Activated CD4-positive, alpha-beta T cell treated with anti-CD3 and anti-CD28 coated beads, Interleukin-2, amount 10 ng/mL, durations not matched to agents 24 days and 14 days (primary cell): ENCODE results near the gene PTOV1. TPM values are rescaled to one million over a fixed set of nuclear protein-coding genes. Genes with fewer than 3 reads are reported as not detected.

Source experiments
- DNase-seq: peaks from one replicate; pipeline ENCODE4 v3.0.0; 2022
- H3K27ac Mint-ChIP-seq: one replicate; pipeline ENCODE4 v1.8.0; 2022; ENCODE audit warnings: mild to moderate bottlenecking, mixed read lengths
- H3K27me3 Mint-ChIP-seq: one replicate; pipeline ENCODE4 v1.8.0; 2022; ENCODE audit warnings: mixed read lengths
- H3K36me3 Mint-ChIP-seq: one replicate; pipeline ENCODE4 v1.8.0; 2022; ENCODE audit warnings: low read depth, mild to moderate bottlenecking, mixed read lengths
- H3K4me1 Mint-ChIP-seq: one replicate; pipeline ENCODE4 v1.8.0; 2021; ENCODE audit warnings: mixed read lengths
- H3K4me3 Mint-ChIP-seq: one replicate; pipeline ENCODE4 v1.8.0; 2022; ENCODE audit warnings: mild to moderate bottlenecking, moderate library complexity, mixed read lengths
- H3K9me3 Mint-ChIP-seq: one replicate; pipeline ENCODE4 v1.8.0; 2021; ENCODE audit warnings: mixed read lengths
- intact Hi-C: fragments of 100-400 bp; cut with micrococcal nuclease; formaldehyde crosslinking; loops from one replicate; pipeline ENCODE4 v1.15.1; 2023
- total RNA-seq: library from RNA; stranded (reverse); gene quantifications from 2 replicates; pipeline ENCODE4 v1.2.3, GENCODE V29; 2022

PTOV1 gene
- total RNA-seq, 1 donor from 2014 or later: 121 TPM

DNA sequence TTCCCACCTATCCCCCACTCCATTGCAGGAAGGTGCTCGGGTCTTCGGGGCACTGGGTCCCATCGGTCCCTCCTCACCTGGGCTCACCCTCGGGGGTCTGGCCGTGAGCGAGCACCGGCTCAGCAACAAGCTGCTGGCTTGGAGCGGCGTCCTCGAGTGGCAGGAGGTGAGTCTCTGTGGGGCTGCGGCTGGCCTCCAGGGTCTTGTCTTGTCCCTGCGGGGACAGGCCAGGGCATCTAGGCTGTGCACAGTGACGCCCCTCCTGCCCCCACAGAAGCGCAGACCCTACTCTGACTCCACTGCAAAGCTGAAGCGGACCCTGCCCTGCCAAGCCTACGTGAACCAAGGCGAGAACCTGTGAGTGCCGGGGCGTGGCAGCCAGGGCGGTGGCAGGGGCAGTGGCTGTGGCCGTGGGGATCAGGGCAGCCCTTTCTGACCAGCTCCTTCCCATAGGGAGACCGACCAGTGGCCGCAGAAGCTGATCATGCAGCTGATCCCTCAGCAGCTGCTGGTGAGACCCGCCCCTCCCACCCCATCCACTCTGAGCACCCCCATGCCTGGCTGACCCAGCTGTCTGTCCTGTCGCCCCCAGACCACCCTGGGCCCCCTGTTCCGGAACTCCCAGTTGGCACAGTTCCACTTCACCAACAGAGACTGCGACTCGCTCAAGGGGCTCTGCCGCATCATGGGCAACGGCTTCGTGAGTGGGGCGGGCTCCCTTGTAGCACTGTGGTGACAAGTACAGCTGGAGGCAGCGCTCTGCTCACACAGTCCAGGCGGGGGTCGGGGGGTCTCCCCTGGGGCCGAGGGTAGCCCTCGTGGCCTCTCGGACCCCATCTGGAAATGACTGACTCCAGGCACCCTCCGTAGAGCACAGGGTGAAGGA is 3.7 kb downstream of the PTOV1 start:
- no peak for DNase-seq
- peaks cover 23% of the 10 kb centered on the region for H3K36me3 Mint-ChIP-seq
- no peaks in the 10 kb centered on the region for H3K9me3 Mint-ChIP-seq

DNA sequence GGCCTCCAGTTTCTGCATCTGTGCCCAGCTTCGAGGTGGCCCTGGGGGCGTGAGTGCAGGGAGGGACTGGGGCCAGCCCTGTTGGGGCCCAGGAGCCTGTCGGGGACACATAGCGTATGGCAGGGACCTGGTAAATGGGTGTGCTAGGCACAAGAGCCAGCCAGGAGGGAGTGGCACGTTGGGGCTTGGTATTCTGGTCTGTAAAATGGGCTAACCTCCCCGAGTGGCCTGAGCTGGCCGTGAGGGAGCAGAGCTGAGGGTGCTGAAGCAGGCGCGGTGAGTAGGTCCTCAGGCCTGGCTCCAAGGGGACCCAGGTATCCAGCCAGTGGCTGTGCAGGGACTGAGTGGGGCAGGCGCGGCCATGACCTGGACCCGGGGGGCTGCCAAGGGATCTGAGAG is 4.3 kb downstream of the PTOV1 start:
- Mint-ChIP-seq H3K27me3 (no peaks in the 10 kb centered on the region), H3K36me3 (peaks cover 18% of the 10 kb centered on the region), H3K9me3 (no peaks in the 10 kb centered on the region), H3K27ac (no peak overlapping the region), H3K4me3 (no peak overlapping the region), H3K4me1 (peaks cover 15% of the 10 kb centered on the region)
- no peak for DNase-seq
- intact Hi-C loops: no loop called here

More for the DNA sequence above, 3.7 kb downstream of the PTOV1 start:
- Mint-ChIP-seq H3K27ac (no peak overlapping the region), H3K4me3 (no peak overlapping the region), H3K4me1 (peaks cover 21% of the 10 kb centered on the region), H3K27me3 (no peaks in the 10 kb centered on the region)
- intact Hi-C loops: loop anchor here (5.0 kb wide), 1 partner anchor 87 kb away; the partner anchor contains the start of gene AP2A1

DNA sequence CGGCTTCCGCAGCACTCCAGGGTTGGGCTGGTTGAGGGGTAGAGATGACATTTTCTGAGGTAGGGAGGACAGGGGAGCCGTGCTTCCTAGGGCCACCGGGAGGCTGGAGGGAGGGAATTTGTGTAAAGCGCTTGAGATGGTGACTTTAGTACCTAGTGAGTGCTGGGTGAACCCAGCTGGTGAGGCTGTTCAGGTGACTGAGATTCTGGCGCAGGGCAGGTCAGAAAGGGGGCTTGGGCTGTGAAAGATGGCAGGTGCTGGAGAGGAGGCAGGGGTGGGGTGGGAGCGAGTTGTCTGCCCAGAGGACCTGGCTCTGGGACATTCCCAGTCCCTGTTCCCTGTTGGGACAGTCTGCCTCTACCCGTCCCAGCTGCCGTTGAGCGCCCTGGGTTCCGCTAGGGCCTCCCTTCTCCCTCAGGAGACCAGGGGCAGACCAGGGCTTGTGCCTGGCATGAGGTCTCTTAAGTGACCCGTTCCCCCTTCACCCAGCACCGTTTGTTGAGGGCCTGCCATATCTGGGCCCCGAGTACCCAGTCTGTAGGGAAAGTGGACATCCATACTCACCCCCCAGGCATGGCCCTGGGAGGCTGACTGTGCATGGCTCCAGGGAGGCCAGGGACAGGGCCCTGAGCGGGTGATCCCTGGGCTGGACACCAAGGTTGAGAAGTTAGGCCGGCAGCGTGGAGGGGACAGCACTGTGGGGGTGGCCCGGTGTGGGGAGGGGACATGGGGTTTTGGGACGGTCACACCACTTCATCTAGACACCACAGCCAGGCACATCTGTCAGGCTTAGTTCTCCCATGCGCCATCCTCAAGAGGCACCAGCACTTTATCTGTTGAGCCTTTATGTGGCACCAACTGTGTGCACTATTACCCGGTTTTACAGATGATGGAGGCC is 5.0 kb downstream of the PTOV1 start:
- Mint-ChIP-seq H3K4me1 (peaks cover 15% of the 10 kb centered on the region), H3K4me3 (no peak overlapping the region), H3K27ac (peak overlapping the region; percentile 37), H3K27me3 (no peaks in the 10 kb centered on the region), H3K36me3 (peaks cover 20% of the 10 kb centered on the region), H3K9me3 (no peaks in the 10 kb centered on the region)
- intact Hi-C loops: no loop called here
- DNase-seq: no peak

DNA sequence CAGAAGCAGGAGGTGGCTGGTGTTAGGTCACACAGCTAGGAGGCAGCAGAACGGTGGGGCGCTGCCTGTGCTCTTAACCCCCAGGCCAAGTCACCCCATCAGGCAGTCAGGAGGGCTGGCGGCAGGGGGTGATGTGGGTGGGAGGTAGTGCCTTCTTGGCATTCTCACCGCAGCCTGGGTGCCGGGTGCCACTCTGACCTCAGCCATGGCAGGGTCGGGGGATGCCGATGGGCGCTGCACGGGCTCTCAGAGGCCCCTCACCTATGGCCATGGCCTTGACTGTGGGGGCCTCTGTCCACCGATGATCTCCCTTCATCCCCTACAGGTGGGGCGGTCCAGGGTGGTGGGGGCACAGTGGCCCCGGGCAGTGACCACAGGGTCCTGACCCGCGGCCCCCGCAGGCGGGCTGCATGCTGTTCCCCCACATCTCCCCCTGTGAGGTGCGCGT is 5.6 kb downstream of the PTOV1 start:
- DNase-seq: no peak

DNA sequence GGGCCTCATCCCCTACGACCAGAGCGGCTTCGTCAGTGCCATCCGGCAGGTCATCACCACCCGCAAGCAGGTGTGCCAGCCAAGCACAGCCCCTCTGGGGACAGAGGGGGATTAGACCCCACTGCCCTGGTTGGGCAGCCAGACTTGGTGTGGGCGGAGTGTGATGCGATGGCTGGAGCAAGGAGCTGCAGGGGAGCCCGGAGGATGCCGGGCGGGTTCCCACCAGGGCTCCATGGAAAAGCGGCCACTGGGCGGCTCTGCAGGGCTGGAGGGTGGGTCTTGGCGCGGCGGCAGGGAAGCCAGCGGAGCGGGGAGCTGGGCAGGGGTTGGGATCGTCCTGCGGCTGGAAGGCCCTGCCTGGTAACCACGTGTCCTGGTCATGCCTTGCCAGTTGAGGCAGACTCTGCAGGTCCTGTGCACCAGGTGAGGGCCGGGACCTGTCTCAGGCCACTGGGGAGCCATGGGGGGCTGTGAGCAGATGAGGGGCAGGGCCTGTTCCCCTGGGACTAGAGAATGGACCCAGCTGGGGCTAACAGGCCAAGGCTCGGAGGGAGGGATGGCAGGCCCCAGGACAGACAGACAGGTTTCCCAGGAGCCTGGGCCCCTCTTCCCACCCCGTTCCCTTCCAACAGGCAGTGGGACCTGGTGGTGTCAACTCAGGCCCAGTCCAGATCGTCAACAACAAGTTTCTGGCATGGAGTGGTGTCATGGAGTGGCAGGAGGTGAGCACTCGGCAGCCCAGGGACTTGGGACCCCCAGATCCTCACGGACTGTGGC is 6.3 kb downstream of the PTOV1 start:
- no peak for DNase-seq
- Mint-ChIP-seq H3K36me3 (peaks cover 24% of the 10 kb centered on the region), H3K9me3 (no peaks in the 10 kb centered on the region), H3K27me3 (no peaks in the 10 kb centered on the region), H3K4me3 (no peak overlapping the region), H3K4me1 (peaks cover 12% of the 10 kb centered on the region), H3K27ac (no peak overlapping the region)
- intact Hi-C loops: no loop called here

More for the DNA sequence above, 5.6 kb downstream of the PTOV1 start:
- Mint-ChIP-seq H3K4me3 (no peak overlapping the region), H3K27ac (no peak overlapping the region), H3K4me1 (peaks cover 15% of the 10 kb centered on the region), H3K27me3 (no peaks in the 10 kb centered on the region), H3K36me3 (peaks cover 24% of the 10 kb centered on the region), H3K9me3 (no peaks in the 10 kb centered on the region)
- intact Hi-C loops: no loop called here

DNA sequence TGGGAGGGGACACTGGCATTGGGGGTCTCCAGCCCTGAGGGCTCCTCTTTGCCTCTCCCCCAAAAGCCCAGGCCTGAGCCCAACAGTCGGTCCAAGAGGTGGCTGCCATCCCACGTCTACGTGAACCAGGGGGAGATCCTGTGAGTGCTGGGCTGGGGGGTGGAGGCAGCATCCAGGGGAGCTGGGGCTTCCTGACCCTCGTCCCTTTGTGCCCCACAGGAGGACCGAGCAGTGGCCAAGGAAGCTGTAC is 6.8 kb downstream of the PTOV1 start:
- Mint-ChIP-seq H3K36me3 (peaks cover 19% of the 10 kb centered on the region), H3K27me3 (no peaks in the 10 kb centered on the region), H3K9me3 (no peaks in the 10 kb centered on the region), H3K4me1 (peaks cover 7% of the 10 kb centered on the region), H3K27ac (no peak overlapping the region), H3K4me3 (no peak overlapping the region)
- DNase-seq: no peak
- intact Hi-C loops: no loop called here

DNA sequence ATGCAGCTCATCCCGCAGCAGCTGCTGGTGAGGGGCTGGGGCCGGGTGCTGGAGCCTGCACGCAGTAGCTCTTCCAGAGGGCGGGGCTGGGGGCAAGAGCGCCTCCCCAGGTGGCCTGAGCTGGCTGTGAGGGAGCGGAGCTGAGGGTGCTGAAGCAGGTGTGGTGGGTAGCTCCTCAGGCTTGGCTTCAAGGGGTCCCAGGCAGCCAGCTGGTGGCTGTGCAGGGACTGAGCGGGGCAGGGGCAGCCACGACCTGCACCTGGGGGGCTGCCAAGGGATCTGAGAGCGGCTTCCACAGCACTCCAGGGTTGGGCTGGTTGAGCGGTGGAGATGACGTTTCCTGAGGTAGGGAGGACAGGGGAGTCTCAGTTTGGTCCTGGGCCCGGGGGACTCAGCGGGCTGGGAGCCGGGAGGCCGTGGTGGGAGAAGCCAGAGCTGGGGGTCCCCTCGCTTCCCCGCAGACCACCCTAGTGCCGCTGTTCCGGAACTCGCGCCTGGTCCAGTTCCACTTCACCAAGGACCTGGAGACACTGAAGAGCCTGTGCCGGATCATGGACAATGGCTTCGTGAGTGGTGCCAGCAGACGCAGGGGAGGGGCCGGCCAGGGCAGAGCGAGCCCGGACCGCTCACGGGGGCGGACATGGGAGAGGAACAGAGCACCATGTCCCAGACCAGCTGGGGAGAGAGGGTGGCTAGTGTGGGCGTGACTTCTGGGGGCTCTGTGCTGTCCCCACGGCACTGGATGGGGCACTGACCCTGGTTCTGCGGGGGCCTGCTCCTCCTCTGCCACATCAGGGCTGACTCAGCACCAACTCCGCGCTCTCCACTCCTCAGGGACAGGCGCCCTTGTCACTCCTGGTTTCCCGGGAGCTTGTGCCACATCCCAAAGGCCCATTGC is 7.4 kb downstream of the PTOV1 start:
- Mint-ChIP-seq H3K4me1 (peaks cover 2% of the 10 kb centered on the region), H3K27me3 (no peaks in the 10 kb centered on the region), H3K27ac (no peak overlapping the region), H3K9me3 (no peaks in the 10 kb centered on the region), H3K4me3 (no peak overlapping the region), H3K36me3 (peaks cover 21% of the 10 kb centered on the region)
- intact Hi-C loops: no loop called here
- no peak for DNase-seq

DNA sequence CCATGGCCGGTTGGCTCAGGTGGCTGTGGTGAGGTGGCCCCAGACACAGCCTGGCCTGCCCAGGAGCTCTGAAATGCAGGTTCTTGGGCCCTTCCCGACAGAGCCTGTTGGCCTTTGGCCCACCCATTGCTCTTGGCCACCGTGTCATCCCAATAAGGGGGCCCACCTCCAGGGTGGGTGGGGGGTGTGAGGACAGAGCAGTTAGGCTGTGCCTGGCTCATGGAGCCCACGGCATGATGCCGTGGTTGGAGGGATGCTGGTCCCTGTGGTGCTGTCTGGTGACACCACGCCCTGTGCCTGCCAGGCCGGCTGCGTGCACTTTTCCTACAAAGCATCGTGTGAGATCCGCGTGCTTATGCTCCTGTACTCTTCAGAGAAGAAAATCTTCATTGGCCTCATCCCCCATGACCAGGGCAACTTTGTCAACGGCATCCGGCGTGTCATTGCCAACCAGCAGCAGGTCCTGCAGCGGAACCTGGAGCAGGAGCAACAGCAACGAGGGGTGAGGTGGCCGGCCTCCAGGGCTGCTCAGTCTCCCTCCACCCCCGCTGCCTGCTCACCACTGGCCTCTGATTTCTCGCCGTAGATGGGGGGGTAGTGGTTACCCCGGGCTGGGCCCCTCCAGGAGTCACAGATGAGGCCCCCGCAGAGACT is 8.8 kb downstream of the PTOV1 start:
- no peak for DNase-seq
- Mint-ChIP-seq H3K27me3 (no peaks in the 10 kb centered on the region), H3K27ac (no peak overlapping the region)

DNA sequence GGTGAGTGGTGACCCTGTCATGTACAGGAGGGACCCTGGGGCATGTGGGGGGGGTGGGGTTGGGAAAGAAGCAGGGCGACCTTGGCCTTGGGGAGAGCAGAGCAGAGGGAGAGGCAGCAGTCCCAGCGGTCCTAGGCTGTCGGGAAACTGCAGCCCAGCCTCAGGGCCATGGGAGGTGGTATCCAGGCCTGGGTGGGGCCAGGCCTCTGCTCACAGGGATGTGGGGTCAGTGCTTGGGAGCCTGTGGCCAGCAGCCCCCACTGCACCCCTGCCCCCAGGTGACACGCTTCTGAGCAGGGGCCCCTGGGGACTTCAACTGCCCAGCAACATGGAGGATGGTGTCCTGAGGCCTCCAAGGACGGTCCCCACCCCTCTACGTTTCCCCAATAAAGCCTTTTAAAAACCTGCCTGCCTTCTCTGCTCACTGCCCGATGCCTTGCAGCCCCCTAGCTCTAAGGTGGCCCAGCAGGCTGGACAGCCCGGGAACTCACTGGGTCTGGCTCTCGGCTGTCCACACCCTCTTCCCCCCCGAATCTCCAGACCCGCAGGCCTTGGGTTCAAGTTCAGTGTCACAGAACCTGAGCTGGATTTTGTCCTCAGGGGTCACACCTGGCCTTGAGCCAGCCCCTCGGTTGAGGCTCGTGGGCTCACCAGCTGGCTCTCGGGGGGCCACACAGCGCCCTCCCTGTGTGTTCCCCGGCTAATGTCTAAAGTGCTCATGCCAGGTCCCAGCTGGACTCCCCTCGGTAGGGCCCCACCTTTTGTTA is 9.6 kb downstream of the PTOV1 start:
- Mint-ChIP-seq H3K4me3 (no peak overlapping the region), H3K27ac (no peak overlapping the region), H3K9me3 (no peaks in the 10 kb centered on the region), H3K4me1 (peaks cover 6% of the 10 kb centered on the region), H3K27me3 (no peaks in the 10 kb centered on the region), H3K36me3 (peaks cover 36% of the 10 kb centered on the region)
- DNase-seq: no peak
- intact Hi-C loops: no loop called here

More for the DNA sequence above, 8.8 kb downstream of the PTOV1 start:
- H3K4me3 Mint-ChIP-seq: no peak overlapping the region
- peaks cover 2% of the 10 kb centered on the region for H3K4me1 Mint-ChIP-seq
- intact Hi-C loops: no loop called here
- no peaks in the 10 kb centered on the region for H3K9me3 Mint-ChIP-seq
- peaks cover 31% of the 10 kb centered on the region for H3K36me3 Mint-ChIP-seq

DNA sequence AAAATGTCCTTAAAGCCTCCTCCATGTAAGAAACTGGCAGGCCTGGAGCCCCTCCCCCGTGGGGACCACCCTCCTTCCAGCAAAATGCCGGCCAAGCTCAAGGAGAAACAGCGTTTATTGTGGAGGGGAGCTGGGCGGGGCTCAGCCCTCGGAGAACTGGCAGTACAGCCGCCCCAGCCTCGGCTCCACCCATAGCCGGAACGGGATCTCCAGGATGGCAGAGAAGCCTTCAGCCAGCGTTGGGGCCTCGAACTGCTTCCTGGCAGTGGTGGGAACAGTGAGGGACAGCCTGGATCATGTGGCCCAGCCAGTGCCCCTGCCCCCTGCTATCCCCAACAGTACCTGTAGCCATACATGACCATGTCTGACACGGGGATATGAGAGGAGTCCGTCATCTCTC is 10.1 kb downstream of the PTOV1 start:
- Mint-ChIP-seq H3K4me3 (no peak overlapping the region), H3K27ac (no peak overlapping the region), H3K4me1 (peaks cover 10% of the 10 kb centered on the region), H3K9me3 (no peaks in the 10 kb centered on the region), H3K27me3 (no peaks in the 10 kb centered on the region), H3K36me3 (peaks cover 39% of the 10 kb centered on the region)
- no peak for DNase-seq
- intact Hi-C loops: no loop called here

DNA sequence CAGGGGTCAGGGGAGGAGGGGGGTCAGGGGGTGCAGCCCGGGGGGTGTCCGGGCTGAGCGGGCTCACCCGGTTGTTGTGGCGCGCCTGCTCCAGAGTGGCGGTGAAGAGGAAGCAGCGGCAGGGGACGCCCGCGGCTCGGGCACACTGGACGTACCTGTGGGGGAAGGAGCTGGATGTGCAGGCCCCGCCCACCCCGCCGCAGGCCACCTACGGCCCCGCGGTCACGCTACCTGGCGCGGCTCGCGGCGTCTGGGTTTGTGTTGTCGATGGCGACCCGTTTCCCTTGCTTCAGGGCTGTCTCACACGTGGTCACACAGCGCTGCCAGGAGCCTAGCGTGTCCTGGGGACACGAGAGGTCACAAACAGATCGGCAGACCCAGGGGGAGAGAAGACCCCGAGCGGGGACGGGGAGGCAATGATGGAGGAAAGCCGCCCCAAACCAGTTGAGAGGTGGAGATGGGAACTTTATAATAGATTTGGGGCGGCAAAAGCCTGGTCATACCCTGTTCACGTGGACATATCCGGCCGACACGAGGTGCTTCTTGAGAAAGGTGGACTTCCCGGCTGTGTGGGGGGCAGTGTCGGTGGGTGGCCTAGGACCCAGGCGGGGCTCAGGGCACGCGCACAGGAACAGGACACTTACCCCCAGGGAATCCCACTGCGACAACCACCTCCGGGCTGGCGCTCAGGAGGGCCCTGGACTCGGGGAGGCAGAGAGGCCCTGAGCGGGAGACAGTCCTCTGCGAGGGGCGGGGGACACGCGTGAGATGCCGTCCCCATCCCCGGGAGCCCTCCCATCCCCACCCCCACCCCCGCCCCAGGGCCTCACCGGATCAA is 10.8 kb downstream of the PTOV1 start:
- H3K4me1 Mint-ChIP-seq: peaks cover 15% of the 10 kb centered on the region
- no peaks in the 10 kb centered on the region for H3K27me3 Mint-ChIP-seq
- H3K27ac Mint-ChIP-seq: no peak overlapping the region
- intact Hi-C loops: no loop called here
- H3K4me3 Mint-ChIP-seq: no peak overlapping the region
- no peak for DNase-seq
- H3K36me3 Mint-ChIP-seq: peaks cover 42% of the 10 kb centered on the region
- no peaks in the 10 kb centered on the region for H3K9me3 Mint-ChIP-seq
